Breast epithelium (tissue), 3 donors: ENCODE data around the gene CASP8AP2.

ENCODE experiments used
- POLR2A ChIP-seq: fragments of 450-650 bp; IDR thresholded peaks from one replicate; pipeline ENCODE4 v1.6.1; 2016; ENCODE audit warnings: antibody characterized with exemption, mild to moderate bottlenecking, moderate library complexity
- TF ChIP-seq, protein P1 (sequence below), 3 donors: fragments of 450-650 bp; IDR thresholded peaks; one replicate each; pipeline ENCODE4 v1.5.1; 2016 to 2017; ENCODE audit warnings: antibody characterized with exemption in 3 of 3, mild to moderate bottlenecking in 3 of 3, moderate library complexity in 3 of 3

DNA sequence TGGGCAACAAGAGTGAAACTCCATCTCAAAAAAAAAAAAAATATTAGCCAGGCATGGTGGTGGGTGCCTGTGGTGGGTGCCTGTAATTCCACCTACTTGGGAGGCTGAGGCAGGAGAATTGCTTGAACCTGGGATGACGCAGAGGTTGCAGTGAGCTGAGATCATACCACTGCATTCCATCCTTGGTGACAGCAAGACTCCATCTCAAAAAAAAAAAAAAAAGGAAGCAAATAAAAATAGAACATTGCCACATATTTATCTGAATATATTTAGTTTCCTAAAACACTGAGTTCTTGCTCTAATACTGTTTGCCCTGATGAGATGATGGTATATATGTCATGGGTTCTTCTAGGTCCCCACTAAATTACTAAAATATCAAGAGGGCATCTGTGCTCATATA lies 28.4 kb downstream of the CASP8AP2 start:
- no peak for TF ChIP-seq POLR2A
- TF ChIP-seq, protein P1, sequence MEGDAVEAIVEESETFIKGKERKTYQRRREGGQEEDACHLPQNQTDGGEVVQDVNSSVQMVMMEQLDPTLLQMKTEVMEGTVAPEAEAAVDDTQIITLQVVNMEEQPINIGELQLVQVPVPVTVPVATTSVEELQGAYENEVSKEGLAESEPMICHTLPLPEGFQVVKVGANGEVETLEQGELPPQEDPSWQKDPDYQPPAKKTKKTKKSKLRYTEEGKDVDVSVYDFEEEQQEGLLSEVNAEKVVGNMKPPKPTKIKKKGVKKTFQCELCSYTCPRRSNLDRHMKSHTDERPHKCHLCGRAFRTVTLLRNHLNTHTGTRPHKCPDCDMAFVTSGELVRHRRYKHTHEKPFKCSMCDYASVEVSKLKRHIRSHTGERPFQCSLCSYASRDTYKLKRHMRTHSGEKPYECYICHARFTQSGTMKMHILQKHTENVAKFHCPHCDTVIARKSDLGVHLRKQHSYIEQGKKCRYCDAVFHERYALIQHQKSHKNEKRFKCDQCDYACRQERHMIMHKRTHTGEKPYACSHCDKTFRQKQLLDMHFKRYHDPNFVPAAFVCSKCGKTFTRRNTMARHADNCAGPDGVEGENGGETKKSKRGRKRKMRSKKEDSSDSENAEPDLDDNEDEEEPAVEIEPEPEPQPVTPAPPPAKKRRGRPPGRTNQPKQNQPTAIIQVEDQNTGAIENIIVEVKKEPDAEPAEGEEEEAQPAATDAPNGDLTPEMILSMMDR (IDR thresholded peaks at IDR 0.05) = no peak
